K562 (cell line): ENCODE measurements around the gene TAF9.

Source experiments
- BCOR ChIP-seq: fragments of 450-650 bp; IDR thresholded peaks from 2 replicates; pipeline ENCODE4 v1.6.1; 2016
- CEBPB ChIP-seq: fragments of 450-650 bp; IDR thresholded peaks from 2 replicates; pipeline ENCODE4 v1.6.1; 2016; ENCODE audit warnings: missing genetic modification characterization, missing compliant biosample characterization
- FOXA1 ChIP-seq: fragments of 450-650 bp; IDR thresholded peaks from 2 replicates; pipeline ENCODE4 v1.6.1; 2016; ENCODE audit warnings: mild to moderate bottlenecking, borderline replicate concordance
- TF ChIP-seq, protein P1 (sequence below): sonication (generic); formaldehyde crosslinking; IDR thresholded peaks from 2 replicates; pipeline ENCODE4 v1.8.1; 2023; ENCODE audit warnings: missing genetic modification reagents, mild to moderate bottlenecking, borderline replicate concordance

- TF ChIP-seq, protein P1, sequence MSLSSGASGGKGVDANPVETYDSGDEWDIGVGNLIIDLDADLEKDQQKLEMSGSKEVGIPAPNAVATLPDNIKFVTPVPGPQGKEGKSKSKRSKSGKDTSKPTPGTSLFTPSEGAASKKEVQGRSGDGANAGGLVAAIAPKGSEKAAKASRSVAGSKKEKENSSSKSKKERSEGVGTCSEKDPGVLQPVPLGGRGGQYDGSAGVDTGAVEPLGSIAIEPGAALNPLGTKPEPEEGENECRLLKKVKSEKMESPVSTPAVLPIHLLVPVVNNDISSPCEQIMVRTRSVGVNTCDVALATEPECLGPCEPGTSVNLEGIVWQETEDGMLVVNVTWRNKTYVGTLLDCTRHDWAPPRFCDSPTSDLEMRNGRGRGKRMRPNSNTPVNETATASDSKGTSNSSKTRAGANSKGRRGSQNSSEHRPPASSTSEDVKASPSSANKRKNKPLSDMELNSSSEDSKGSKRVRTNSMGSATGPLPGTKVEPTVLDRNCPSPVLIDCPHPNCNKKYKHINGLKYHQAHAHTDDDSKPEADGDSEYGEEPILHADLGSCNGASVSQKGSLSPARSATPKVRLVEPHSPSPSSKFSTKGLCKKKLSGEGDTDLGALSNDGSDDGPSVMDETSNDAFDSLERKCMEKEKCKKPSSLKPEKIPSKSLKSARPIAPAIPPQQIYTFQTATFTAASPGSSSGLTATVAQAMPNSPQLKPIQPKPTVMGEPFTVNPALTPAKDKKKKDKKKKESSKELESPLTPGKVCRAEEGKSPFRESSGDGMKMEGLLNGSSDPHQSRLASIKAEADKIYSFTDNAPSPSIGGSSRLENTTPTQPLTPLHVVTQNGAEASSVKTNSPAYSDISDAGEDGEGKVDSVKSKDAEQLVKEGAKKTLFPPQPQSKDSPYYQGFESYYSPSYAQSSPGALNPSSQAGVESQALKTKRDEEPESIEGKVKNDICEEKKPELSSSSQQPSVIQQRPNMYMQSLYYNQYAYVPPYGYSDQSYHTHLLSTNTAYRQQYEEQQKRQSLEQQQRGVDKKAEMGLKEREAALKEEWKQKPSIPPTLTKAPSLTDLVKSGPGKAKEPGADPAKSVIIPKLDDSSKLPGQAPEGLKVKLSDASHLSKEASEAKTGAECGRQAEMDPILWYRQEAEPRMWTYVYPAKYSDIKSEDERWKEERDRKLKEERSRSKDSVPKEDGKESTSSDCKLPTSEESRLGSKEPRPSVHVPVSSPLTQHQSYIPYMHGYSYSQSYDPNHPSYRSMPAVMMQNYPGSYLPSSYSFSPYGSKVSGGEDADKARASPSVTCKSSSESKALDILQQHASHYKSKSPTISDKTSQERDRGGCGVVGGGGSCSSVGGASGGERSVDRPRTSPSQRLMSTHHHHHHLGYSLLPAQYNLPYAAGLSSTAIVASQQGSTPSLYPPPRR (CRISPR knock-in tag), result no peak
- no peak for TF ChIP-seq BCOR
- no peak for TF ChIP-seq FOXA1
- no peak for TF ChIP-seq CEBPB (tag)
Observed at GRCh38 chr5:69367697-69368279, 1.5 kb downstream of the TAF9 start.
